HG03175 (cell line): ENCODE measurements around the gene GIPC3.

ENCODE experiments used
- ATAC-seq: cut with Tn5 transposase; IDR thresholded peaks from one replicate; pipeline ENCODE4 v1.9.1; 2021; ENCODE audit warnings: mild to moderate bottlenecking, moderate library complexity; ENCODE audit not compliant: unreplicated experiment

GIPC3 gene

GRCh38 chr19:3634496-3635045 is 49.3 kb downstream of the GIPC3 start:
- no peak for ATAC-seq

DNA sequence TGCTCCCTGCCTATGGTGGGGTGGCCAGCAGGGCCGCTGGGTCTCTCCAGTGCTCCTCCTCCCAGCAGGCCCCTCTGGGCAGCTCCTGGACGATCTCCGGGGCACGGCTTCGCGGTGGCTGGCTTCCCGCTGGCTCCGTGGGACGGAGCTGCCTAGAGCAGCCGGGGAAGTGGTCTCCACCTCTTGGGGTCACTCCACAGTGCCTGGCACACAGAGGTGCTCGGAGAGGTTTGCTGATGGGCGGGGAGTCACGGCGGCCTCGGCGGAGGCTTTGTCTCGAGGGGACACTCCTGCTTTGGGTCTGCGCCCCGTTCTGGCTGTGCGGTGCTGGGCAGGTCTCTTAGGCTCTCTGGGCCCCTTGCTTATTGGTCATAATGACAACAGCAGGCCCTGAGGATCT is 51.2 kb downstream of the GIPC3 start:
- no peak for ATAC-seq

- no peak for ATAC-seq
Measured at GRCh38 chr19:3636962-3637361, 51.7 kb downstream of the GIPC3 start.

DNA sequence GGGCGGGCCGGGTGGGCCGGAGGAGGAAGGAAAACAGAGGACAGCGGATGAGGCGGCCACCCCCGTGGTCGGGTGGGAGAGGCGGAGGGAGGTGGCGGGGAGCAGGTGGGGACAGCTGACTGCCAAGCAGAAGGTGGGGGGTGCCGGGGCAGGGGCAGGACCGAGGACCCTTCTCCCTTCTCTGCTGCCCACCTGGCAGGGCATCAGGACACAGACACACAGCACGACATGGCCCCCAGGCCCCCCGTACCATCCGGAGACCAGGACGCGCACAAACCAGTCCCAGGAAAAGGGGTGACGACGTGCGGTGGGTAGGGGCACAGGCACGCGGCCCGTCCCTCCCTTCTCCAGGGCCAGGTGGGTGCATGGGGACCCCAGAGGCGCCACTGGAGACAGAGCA is 52.3 kb downstream of the GIPC3 start:
- ATAC-seq, result no peak

DNA sequence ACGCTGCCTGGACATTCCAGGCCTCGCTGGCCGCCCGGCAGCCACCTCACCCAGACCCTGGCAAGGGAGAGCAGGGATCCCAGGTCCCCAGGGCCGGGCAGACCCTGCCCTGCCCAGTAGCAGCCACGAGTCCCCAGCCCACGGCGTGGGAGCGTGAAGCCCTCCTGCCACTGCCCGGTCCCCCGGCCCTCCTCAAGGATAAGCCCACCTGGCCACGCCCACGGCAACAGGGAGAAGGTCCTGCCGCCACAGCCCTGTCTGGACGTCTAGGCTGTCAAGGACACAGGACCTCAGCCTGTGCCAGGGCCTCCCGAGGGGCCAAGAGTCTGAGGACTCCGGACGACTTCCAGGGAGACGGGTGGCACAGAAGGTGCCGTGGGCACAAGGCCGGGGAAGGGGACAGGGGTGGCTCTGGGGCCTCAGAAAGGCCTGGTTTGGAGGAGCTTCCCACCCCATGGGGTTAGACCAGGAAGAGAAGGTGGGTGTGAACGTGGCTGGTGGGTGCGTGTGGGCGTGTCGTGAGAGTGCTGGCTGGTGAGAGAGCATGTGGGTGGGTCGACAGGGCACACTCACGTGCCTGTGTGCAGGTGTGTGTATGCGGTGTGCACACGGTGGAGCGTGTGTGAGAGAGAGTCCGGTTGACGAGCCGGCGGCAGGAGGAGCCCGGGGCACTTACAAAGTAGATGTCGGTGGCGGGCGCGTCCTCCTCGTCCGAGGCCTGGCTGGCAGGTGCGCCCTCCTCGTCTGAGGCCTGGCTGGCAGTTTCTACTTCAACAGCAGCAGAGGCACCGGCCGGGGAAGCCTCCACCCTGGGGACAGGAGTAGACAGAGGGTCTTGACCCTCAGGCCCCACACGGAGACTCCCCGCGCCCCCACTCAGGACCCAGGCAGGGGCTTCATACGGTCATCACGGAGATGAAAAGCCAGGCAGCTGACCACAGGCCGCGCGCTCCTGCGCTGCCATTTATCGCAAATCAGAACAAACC is 53.2 kb downstream of the GIPC3 start:
- no peak for ATAC-seq

DNA sequence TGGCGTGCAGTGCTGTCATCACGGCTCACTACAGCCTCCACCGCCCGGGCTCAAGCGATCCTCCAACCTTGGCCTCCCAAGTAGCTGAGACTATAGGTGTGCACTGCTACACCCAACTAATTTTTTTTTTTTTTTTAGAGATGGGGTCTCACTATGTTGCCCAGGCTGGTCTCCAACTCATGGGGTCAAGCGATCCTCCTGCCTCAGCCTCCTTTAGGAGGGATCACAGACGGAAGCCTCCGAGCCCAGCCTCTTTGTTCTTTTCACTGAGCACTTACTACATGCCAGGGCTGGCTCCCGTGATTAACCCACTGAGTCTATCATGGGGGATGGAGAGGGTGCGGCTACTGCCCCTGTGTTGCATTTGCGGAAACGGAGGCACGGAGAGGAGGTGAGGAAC is 54.2 kb downstream of the GIPC3 start:
- ATAC-seq, result no peak

- no peak for ATAC-seq
Measured at GRCh38 chr19:3641515-3642269, 56.4 kb downstream of the GIPC3 start.

DNA sequence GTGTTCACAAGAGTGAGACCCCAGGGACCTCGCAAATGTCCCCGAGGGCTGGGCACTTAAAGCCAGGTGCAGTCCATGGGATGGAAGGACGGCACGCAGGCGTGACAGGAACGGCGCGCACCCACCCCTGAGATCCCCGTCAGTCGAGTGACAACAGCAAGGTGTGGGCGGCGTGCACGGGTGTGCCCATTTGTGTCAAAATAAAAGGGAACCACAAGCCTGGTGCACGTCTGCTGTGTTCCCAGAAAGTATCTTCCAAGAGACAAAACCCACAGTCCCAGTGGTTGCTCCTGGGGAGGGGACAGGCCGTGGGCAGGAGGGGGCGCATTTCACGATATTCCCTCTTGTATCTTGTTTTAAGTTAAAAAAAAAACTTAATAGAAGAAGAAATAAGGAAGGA is 57.0 kb downstream of the GIPC3 start:
- no peak for ATAC-seq
